SU-DHL-6 (cell line): ENCODE measurements around the gene WAC.

ENCODE experiments used
- H2AFZ ChIP-seq: fragments of 200-600 bp; sonication (generic); 2 replicates; pipeline ENCODE4 v1.6.1; 2014; ENCODE audit warnings: low read depth, mild to moderate bottlenecking, moderate library complexity, mixed read lengths, antibody characterized with exemption, low read length; ENCODE audit not compliant: severe bottlenecking
- H3F3A ChIP-seq: fragments of 200-600 bp; shearing (Covaris generic); 2 replicates; pipeline ENCODE4 v1.6.0; 2016; ENCODE audit warnings: antibody characterized with exemption, mild to moderate bottlenecking; ENCODE audit not compliant: insufficient read depth
- H3K27ac ChIP-seq: fragments of 200-600 bp; sonication (generic); 2 replicates; pipeline ENCODE4 v1.5.1; 2016; ENCODE audit warnings: low read depth, mild to moderate bottlenecking, low read length, moderate library complexity, mixed read lengths
- H3K27me3 ChIP-seq: fragments of 200-600 bp; sonication (generic), shearing (Covaris generic); 2 replicates; pipeline ENCODE4 v1.6.0; 2014; ENCODE audit warnings: mild to moderate bottlenecking, low read length
- H3K36me3 ChIP-seq: fragments of 200-600 bp; sonication (generic); 2 replicates; pipeline ENCODE4 v1.6.1; 2014; ENCODE audit warnings: mild to moderate bottlenecking, low read length, mixed read lengths
- H3K4me2 ChIP-seq: fragments of 300-600, 200-600 bp; shearing (Covaris generic), sonication (generic); 2 replicates; pipeline ENCODE4 v1.6.0; 2014; ENCODE audit warnings: low read length, low read depth, mild to moderate bottlenecking; ENCODE audit not compliant: poor library complexity, severe bottlenecking
- H3K4me3 ChIP-seq: fragments of 200-600 bp; sonication (generic); 2 replicates; pipeline ENCODE4 v1.5.1; 2014; ENCODE audit warnings: antibody characterized with exemption, low read length, mild to moderate bottlenecking, mixed read lengths; ENCODE audit not compliant: insufficient read depth, poor library complexity, severe bottlenecking
- H3K79me2 ChIP-seq: fragments of 200-600 bp; sonication (generic); 2 replicates; pipeline ENCODE4 v1.6.1; 2014; ENCODE audit warnings: mild to moderate bottlenecking, low read length, moderate library complexity; ENCODE audit not compliant: insufficient read depth
- H3K9ac ChIP-seq: fragments of 200-600 bp; sonication (generic); 2 replicates; pipeline ENCODE4 v1.7.0; 2014; ENCODE audit warnings: mild to moderate bottlenecking, low read length
- H3K9me2 ChIP-seq: fragments of 200-600 bp; sonication (generic); replicated peaks from 2 replicates; pipeline ENCODE4 v1.6.1; 2014; ENCODE audit warnings: low read length; ENCODE audit not compliant: insufficient read depth
- H3K9me3 ChIP-seq: fragments of 200-600 bp; sonication (generic); 2 replicates; pipeline ENCODE4 v1.6.1; 2014; ENCODE audit warnings: low read length, mixed read lengths; ENCODE audit not compliant: insufficient read depth
- H4K20me1 ChIP-seq: fragments of 200-600 bp; sonication (generic); 2 replicates; pipeline ENCODE4 v1.6.1; 2014; ENCODE audit warnings: low read depth, mild to moderate bottlenecking, antibody characterized with exemption, low read length, moderate library complexity, mixed read lengths
- CTCF ChIP-seq: fragments of 200-600 bp; sonication (generic); IDR thresholded peaks from one replicate; pipeline ENCODE4 v1.5.1; 2017; ENCODE audit warnings: antibody characterized with exemption, mild to moderate bottlenecking, low read length, moderate library complexity; ENCODE audit not compliant: insufficient read depth, poor library complexity, severe bottlenecking
- EZH2phosphoT487 ChIP-seq: fragments of 200-600 bp; sonication (generic), shearing (Covaris generic); conservative IDR thresholded peaks from 2 replicates; pipeline ENCODE4 v1.6.1; 2018; ENCODE audit warnings: mild to moderate bottlenecking, antibody characterized with exemption, low read length, moderate library complexity, mixed read lengths

WAC gene

DNA sequence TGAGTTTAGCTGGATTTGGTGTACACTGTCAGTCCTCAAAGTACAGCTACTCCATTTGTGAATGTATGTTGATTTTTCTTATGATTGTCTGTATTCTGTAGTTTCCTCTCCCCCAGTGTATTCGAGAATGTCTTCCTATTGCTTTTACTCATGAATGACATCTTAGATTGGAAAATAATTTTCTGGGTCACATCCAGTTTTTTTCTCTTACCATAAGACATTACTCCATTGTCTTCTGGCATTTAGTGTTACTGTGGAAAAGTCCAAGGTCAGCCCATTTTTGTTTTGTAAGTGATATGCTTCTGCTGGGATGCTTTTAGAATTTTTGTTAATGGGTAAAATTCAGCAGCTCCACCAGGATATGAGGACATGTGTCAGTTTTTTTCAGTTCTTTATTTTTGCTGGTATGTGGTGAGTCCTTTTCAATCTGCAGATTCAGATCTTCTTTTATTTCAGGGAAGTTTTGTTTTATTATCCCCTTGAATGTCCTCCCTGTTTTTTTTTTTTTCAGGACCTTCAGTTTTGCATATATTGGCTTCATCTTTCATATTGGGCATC, 33.6 kb downstream of the WAC start:
- Histone ChIP-seq H2AFZ (no peak overlapping the region), H3K36me3 (peaks cover 46% of the 10 kb centered on the region), H3K9ac (no peak overlapping the region), H4K20me1 (peaks cover 88% of the 10 kb centered on the region), H3K4me2 (no peak overlapping the region), H3K27me3 (no peaks in the 10 kb centered on the region), H3K79me2 (peaks cover 99% of the 10 kb centered on the region), H3K9me3 (no peaks in the 10 kb centered on the region), H3K9me2 (no peaks in the 10 kb centered on the region), H3F3A (peaks cover 15% of the 10 kb centered on the region), H3K27ac (no peak overlapping the region), H3K4me3 (no peak overlapping the region)
- no peak for TF ChIP-seq EZH2phosphoT487
- no peak for TF ChIP-seq CTCF

GRCh38 chr10:28569506-28570159, 36.7 kb downstream of the WAC start:
- Histone ChIP-seq H4K20me1 (peaks cover 78% of the 10 kb centered on the region), H3K9ac (no peak overlapping the region), H3K9me2 (no peaks in the 10 kb centered on the region), H2AFZ (no peak overlapping the region), H3K27me3 (no peaks in the 10 kb centered on the region), H3K36me3 (peaks cover 39% of the 10 kb centered on the region), H3K27ac (no peak overlapping the region), H3K9me3 (no peaks in the 10 kb centered on the region), H3K79me2 (peaks cover 98% of the 10 kb centered on the region), H3K4me3 (no peak overlapping the region), H3K4me2 (no peak overlapping the region), H3F3A (peaks cover 17% of the 10 kb centered on the region)
- TF ChIP-seq CTCF: no peak
- no peak for TF ChIP-seq EZH2phosphoT487

DNA sequence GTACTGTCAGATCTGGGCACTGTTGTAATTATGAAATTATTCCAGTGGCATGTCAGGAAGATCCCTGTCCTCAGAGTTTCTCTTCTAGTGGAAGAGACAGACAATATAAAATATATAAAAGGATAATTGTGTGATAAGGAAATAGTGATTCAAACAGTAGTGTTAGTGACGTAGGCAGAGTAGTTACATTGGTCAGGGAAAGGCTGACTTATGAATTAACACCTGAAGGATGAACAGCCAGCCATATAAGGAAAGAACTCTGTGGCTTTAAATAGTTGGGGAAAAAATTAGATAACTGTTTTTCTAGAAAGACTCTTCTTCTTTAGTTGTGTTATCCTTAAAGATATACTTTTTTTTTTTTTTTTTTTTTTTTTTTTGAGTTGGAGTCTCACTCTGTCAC, 37.7 kb downstream of the WAC start:
- H3K27ac ChIP-seq: no peak overlapping the region
- TF ChIP-seq CTCF (no peak), EZH2phosphoT487 (no peak)
- H3K4me3 ChIP-seq: no peak overlapping the region
- H3K4me2 ChIP-seq: no peak overlapping the region
- no peak overlapping the region for H2AFZ ChIP-seq
- peaks cover 36% of the 10 kb centered on the region; the same call in 1 of the 2 replicates for H3K36me3 ChIP-seq
- no peaks in the 10 kb centered on the region for H3K27me3 ChIP-seq
- H3F3A ChIP-seq: peaks cover 12% of the 10 kb centered on the region; the same call in 1 of the 2 replicates
- H4K20me1 ChIP-seq: peaks cover 78% of the 10 kb centered on the region
- no peaks in the 10 kb centered on the region for H3K9me3 ChIP-seq
- peaks cover 98% of the 10 kb centered on the region for H3K79me2 ChIP-seq
- no peak overlapping the region for H3K9ac ChIP-seq
- H3K9me2 ChIP-seq: no peaks in the 10 kb centered on the region
